GM19463 (cell line): ENCODE results near the gene STOML1.
A peak's percentile ranks its signal among the peaks of the same experiment; 100 is the strongest.
"Not testable (repeated sequence)": the region's sequence is repeated elsewhere in the genome, so short reads cannot be mapped to it uniquely, and the experiment has no call there.

ENCODE experiments used
- ATAC-seq: cut with Tn5 transposase; IDR thresholded peaks from one replicate; pipeline ENCODE4 v1.9.1; 2021; ENCODE audit warnings: mild to moderate bottlenecking, moderate library complexity; ENCODE audit not compliant: unreplicated experiment

Gene STOML1

GRCh38 chr15:73965758-73966113, 26.4 kb downstream of the STOML1 start:
- ATAC-seq, result no peak

GRCh38 chr15:73965094-73965757, 26.9 kb downstream of the STOML1 start:
- peak; percentile 17 for ATAC-seq

DNA sequence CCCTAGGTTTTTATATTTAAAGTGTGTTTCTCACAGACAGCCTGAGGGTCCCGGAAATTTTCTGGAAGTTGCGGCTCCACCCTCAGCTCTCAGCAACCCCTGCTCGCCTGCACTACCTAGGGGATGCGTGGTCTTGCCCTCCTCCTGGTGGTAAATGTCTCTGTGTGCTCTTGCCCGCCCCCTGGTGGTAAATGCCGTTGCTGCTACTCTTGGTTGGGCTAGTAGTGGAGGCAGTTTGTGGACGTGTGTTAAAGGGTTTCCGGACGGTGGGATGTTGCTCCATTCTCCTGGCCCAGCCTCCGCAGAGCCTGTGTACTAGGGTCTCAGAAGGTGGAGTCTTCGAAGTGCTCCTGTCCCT, 27.4 kb downstream of the STOML1 start:
- ATAC-seq, result peak; percentile 56

GRCh38 chr15:73962433-73962832, 29.7 kb downstream of the STOML1 start:
- ATAC-seq, result no peak

GRCh38 chr15:73960472-73961070, 31.5 kb downstream of the STOML1 start:
- ATAC-seq, result not testable (repeated sequence)

GRCh38 chr15:73959801-73960200, 32.3 kb downstream of the STOML1 start:
- ATAC-seq, result no peak

DNA sequence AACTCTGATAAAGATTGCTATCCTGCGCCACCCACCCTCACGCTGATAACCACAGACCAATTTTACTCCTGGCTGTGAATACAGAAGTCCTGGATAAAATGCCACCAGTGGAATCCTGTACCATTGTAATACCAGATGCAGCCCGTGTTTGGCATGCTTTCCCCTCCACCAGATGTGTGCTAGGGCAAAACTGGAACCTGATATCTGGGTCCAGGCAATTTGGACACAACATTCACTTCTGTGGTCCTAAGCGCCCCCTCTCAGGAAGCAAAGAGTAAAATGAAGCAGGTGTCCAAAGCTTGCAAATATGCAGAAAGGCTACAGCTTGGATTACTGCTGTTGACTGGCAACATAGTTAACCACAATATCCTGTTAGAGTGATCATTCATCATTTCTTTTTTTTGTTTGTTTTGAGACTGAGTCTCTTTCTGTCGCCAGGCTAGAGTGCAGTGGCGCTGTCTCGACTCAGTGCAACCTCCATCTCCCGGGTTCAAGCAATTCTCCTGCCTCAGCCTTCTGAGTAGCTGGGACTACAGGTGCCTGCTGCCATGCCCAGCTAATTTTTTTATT, 33.0 kb downstream of the STOML1 start:
- ATAC-seq, result no peak

DNA sequence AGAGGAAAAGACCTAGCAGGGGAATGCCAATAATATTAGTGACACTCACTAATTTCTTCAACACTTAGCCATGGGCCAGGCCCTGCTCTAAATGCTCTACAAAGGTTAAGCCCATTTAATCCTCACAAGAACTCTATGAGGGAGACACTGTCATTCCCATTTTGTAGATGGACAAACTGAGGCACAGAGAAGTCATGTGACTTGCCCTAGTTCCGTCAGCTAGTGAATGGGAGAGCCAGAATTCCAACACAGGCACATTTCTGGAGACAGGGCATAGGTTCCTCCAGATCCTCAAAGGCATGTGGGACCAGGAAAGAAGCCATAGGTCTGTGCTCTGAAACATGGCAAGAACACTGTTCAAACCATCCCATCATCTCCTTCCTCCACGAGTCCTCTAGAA, 34.3 kb downstream of the STOML1 start:
- ATAC-seq, result no peak

DNA sequence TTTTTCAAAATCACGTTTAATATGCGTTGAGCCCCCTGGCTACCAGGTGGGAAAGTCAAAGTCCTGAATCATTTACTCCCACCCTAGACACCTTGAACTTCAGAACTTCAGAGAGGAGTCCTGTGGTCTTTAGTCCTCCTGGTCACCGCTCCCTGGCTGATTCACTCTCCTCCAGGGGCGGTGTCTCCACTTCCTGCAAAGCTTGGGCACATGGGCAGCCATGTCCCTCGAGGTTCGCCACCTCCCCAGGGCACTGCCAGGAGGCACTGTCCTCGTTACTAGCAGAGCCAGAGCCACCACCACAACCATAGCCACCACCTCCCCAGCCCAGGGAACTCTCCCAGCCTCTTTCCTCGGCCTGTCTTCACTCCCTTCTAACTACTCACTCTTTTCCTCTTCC, 34.8 kb downstream of the STOML1 start:
- ATAC-seq, result no peak

- no peak for ATAC-seq
Measured at GRCh38 chr15:73956743-73957135, 35.4 kb downstream of the STOML1 start.

DNA sequence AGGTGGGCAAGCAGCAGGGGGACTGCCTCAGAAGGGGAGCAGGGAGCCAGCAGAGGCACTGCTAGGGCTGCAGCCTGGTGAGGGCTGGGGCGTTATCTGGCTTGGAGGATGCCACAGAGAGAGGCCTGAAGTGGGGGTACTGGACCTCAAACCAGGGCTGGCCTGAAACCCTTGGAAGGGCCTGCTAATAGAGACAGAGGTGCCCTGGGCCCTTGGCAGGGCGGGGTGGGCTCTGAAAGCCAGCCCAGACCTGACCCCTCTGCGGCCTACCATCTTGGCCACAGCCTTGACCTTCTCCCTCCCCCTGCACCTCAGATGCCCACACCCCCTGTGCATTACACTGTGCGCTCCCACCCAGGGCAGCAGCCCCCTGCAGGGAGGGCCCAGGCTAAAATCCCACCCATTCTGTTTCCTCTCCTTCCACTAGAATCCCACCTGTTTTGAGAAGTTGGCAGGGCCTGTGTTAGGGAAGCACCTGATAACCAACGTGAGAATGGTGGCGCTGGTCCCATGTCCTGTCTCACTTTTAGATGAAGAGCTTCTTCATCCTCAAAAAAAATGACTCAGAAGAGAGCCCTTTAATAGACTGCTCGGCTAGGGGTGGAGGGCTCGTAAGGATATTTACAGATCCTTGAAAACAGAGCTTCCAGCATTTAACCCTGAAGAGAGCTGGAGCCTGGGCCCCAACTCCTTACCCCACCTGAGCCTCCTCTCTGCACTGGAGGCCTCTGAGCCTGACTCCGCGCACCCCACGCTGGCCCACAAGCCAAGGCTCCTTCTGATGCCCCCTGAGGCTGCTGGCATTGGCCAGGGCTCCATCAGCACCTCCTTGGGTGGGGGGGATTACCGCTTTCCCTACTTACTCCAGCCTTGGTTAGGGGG, 36.0 kb downstream of the STOML1 start:
- ATAC-seq, result no peak

- no peak for ATAC-seq
Measured at GRCh38 chr15:73955326-73955725, 36.8 kb downstream of the STOML1 start.

DNA sequence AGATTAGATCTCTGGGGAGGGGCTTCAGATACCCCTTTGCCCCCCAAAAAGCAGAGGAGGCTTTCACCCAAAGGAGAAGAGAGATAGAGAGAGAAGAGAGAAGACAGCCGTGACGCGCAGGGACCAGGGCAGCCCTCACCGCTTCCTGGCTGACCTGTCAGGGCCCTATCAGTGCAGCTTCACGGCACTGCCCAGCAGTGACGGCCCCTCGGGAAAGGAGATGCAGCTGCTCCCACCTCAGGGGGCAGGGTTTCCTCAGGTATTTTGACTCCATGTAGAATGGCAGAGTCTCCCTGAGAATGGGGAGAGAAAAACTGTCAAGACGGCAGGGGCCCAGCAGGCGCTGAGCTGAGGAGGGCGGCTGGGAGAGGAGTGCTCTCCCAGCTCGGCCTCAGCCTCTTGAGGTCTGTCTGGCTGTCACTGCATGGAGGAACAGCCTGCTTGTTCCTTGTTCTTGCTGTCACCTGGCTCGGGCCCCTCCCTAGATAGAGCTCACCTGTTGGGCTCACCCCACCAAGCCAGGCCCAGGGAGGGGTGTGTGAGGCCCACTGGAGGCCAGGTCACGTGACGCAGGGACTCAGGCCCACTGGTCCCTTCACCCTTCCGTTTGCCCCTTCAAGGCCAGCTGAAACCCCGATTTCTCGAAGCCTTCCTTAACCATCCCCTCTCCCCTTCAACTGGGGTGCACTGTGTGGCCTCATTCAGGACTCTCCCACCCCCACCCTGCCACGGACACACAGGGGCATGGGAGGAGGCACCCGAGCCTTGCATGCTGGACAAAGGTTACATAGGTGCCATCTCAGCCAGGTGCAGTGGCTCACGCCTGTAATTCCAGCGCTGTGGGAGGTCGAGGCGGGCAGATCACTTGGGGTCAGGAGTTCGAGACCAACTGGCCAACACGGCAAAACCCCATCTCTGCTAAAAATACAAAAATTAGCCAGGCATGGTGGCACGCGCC, 37.6 kb downstream of the STOML1 start:
- no peak for ATAC-seq

DNA sequence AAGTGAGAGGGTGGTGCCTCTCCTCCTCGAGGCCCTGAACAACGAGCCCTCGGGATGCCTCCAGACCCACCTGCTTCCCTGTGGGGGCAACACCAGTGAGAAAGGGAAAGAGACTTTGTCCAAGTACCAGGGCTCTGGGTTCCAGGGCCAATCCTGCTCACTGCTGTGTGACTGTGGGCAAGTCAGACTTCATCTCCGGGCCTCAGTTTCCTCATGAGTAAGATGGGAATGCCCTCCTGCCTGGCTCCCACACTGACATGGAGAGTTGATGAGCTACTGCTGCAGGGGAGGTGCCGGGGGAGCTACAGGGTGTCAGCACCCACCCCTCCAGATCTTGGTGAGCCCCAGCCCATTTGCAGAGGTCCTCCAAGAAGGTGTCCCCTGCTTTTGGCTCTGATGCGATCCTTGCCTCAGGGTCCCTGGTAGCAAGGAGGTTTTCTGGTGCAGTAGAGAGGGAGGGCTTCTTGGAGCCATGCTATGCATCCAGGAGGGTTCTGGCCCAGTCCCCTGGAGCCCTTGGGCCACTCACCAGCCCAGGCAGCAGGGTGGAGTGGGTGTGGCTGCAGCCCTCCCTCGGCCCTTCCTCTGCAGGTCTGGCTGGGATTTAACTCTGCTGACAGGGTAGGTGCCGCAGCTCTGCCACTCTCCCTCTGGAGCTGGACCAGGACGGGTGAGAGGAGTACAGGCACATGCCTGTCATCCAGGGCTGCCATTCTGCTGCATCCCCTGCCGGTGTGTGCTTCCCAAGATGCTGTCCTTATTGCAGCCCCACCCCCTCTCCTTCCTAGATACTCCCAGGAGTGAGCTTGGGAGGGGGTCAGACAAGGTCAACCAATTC, 39.0 kb downstream of the STOML1 start:
- no peak for ATAC-seq

- ATAC-seq, result no peak
Measured at GRCh38 chr15:73952171-73952912, 39.8 kb downstream of the STOML1 start.

GRCh38 chr15:73951601-73952000, 40.5 kb downstream of the STOML1 start:
- ATAC-seq, result no peak

DNA sequence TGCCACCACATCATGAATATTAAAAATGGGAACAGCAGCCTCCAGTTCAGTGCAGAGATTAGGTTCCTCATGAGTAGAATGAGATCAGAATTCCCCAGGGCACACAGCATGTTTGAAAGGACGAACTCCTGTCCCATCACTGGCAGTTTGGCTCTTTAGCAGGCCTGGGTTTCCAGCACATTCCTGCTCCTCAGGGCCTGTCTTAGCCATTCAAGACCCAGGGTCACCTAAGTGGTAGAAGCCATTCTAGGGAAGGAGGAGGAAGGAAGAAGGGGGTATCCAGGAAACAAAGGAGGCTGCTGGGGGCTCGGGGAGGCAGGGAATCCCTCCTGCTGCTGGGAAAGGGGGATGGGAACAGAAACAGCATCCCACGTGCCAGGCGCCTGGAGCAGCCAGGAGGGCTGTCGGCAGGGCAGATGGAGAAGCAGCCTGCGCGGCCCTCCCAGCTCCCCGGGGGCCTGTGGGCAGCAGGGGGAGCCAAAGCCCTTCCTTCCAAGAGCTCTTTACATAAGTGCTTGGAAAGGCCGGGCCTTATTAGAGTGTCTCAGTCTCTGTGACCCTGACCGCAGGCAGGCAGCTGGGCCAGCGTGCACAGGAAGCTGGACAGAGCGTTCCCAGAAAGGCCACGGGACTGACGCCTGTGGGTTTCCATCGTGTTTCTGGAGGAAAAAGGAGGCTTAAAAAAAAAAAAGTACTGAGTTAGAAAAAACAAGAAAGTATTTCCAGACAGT, 41.1 kb downstream of the STOML1 start:
- ATAC-seq, result peak; percentile 76

DNA sequence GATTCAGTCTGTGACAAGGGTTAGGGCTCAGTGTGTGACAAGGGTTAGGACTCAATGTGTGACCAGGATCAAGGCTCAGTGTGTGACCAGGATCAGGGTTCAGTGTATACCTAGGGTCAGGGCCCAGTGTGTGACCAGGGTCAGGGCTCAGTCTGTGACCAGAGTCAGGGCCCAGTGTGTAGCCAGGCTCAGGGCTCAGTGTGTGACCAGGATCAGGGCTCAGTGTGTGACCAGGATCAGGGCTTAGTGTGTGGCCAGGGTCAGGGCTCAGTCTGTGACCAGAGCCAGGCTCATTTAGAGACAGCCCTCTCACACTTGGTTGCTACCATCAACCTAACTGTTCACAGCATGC, 41.6 kb downstream of the STOML1 start:
- ATAC-seq, result no peak
